GM20000 (cell line): ENCODE results near the gene FER1L5.
A peak's percentile ranks its signal among the peaks of the same experiment; 100 is the strongest.
"Not testable (repeated sequence)": the region's sequence is repeated elsewhere in the genome, so short reads cannot be mapped to it uniquely, and the experiment has no call there.

Experiments used
- DNase-seq: peaks from one replicate; pipeline ENCODE4 v3.0.0; 2012; ENCODE audit warnings: low spot score
- CTCF ChIP-seq: IDR thresholded peaks from 2 replicates; pipeline ENCODE4 v1.5.1; 2012; ENCODE audit warnings: mild to moderate bottlenecking, control low read depth; ENCODE audit errors: extremely low read depth, missing control alignments

Gene FER1L5

GRCh38 chr2:96637385-96638143 is 5.0 kb upstream of the FER1L5 start:
- TF ChIP-seq CTCF: no peak
- peak; percentile 90 for DNase-seq

- no peak for TF ChIP-seq CTCF
- DNase-seq: peak; percentile 90
These were observed 4.1 kb upstream of the FER1L5 start, which contains the start of gene KANSL3 for GRCh38 chr2:96638144-96639121. Gene KANSL3, minus strand, starts transcription at chr2:96638312. Its CDS starts 1,177 bp downstream, at chr2:96637135.

- DNase-seq: no peak
- TF ChIP-seq CTCF: no peak
These were observed 5.1 kb downstream of the FER1L5 start for GRCh38 chr2:96647681-96648080.

- DNase-seq: no peak
- TF ChIP-seq CTCF: no peak
These were observed 5.9 kb downstream of the FER1L5 start for GRCh38 chr2:96648306-96648930.

- TF ChIP-seq CTCF: no peak
- no peak for DNase-seq
These were observed 6.8 kb downstream of the FER1L5 start for GRCh38 chr2:96649342-96649741.

GRCh38 chr2:96651793-96652192 is 9.2 kb downstream of the FER1L5 start:
- no peak for TF ChIP-seq CTCF
- no peak for DNase-seq

- not testable (repeated sequence) for DNase-seq
These were observed 12.2 kb downstream of the FER1L5 start for GRCh38 chr2:96654791-96655190.
